H1 (cell line): Measurements from ENCODE around the gene GJD4. TPM values are rescaled to one million over a fixed set of nuclear protein-coding genes. Genes with fewer than 3 reads are reported as not detected.

Experiments
- CTCF ChIA-PET: fragments of 300-600 bp; sonication (Branson Sonifier 250); formaldehyde crosslinking; loops from one replicate; lab custom pipeline; 2021; ENCODE audit not compliant: partially characterized antibody; lab: Charles Lee
- POLR2A ChIA-PET: fragments of 300-600 bp; sonication (Branson Sonifier 250); formaldehyde crosslinking; loops from one replicate; lab custom pipeline; 2021; ENCODE audit warnings: inconsistent platforms; ENCODE audit not compliant: partially characterized antibody; lab: Charles Lee
- DNase-seq, 2 experiments: peaks; one replicate each; pipeline versions ENCODE4 v3.0.0 to v3.0.0-alpha.2; 2010 to 2022; ENCODE audit warnings: low spot score in 2 of 2, low read depth in 1 of 2, mixed read lengths in 1 of 2
- FAIRE-seq: peaks from 2 replicates; lab custom pipeline; 2011; peaks lifted over from hg19 to GRCh38; lab: Jason Lieb, UNC
- H2AFZ ChIP-seq: 2 replicates; pipeline ENCODE4 v1.8.1; 2012; ENCODE audit warnings: low read length, inconsistent platforms
- H2AK5ac ChIP-seq: 2 replicates; pipeline ENCODE4 v1.6.1; 2013; ENCODE audit warnings: low read depth, low read length
- H2BK120ac ChIP-seq: replicated peaks from 2 replicates; pipeline ENCODE3; 2013; ENCODE audit warnings: low read depth, low read length, inconsistent platforms
- H2BK12ac ChIP-seq: 2 replicates; pipeline ENCODE4 v1.6.1; 2013; ENCODE audit warnings: low read depth, low read length
- H2BK15ac ChIP-seq: 2 replicates; pipeline ENCODE4 v1.6.1; 2013; ENCODE audit warnings: low read length
- H2BK20ac ChIP-seq: 2 replicates; pipeline ENCODE4 v1.6.1; 2013; ENCODE audit warnings: low read length
- H2BK5ac ChIP-seq: 2 replicates; pipeline ENCODE4 v1.6.1; 2013; ENCODE audit warnings: low read depth, low read length
- H3K14ac ChIP-seq: 2 replicates; pipeline ENCODE4 v1.6.1; 2013; ENCODE audit warnings: inconsistent platforms; ENCODE audit not compliant: insufficient read length
- H3K18ac ChIP-seq: 2 replicates; pipeline ENCODE4 v1.6.1; 2013; ENCODE audit warnings: low read length; ENCODE audit errors: extremely low read depth
- H3K23ac ChIP-seq: 2 replicates; pipeline ENCODE4 v1.6.1; 2013; ENCODE audit warnings: inconsistent platforms; ENCODE audit not compliant: insufficient read length
- H3K23me2 ChIP-seq: 2 replicates; pipeline ENCODE4 v1.6.1; 2013; ENCODE audit warnings: low read depth, low read length
- H3K27ac ChIP-seq: 2 replicates; pipeline ENCODE4 v1.6.1; 2011; ENCODE audit warnings: low read depth, low read length, inconsistent platforms
- H3K27me3 ChIP-seq, 4 experiments: replicated peaks in 1 of 4; 1 replicate in 1 of 4; 2 replicates in 3 of 4; pipeline versions ENCODE4 v1.6.1 to v1.8.1; 2011 to 2013; ENCODE audit warnings: low read length in 3 of 4, mild to moderate bottlenecking in 3 of 4, inconsistent platforms in 2 of 4, mixed read lengths in 2 of 4, moderate library complexity in 1 of 4; ENCODE audit not compliant: control insufficient read depth in 3 of 4, insufficient read depth in 3 of 4; ENCODE audit errors: extremely low read depth in 1 of 4
- H3K36me3 ChIP-seq, 4 experiments: 2 replicates each; pipeline versions ENCODE4 v1.6.1 to v1.8.1; 2011 to 2013; ENCODE audit warnings: mild to moderate bottlenecking in 4 of 4, low read length in 3 of 4, moderate library complexity in 2 of 4, control low read depth in 1 of 4, inconsistent platforms in 1 of 4; ENCODE audit not compliant: insufficient read depth in 4 of 4, control insufficient read depth in 2 of 4
- H3K4ac ChIP-seq: replicated peaks from 2 replicates; pipeline ENCODE3; 2013; ENCODE audit warnings: low read length, low read depth, mixed read lengths, inconsistent platforms; ENCODE audit not compliant: insufficient read length
- H3K4me1 ChIP-seq, 4 experiments: replicated peaks in 1 of 4; 1 replicate in 1 of 4; 2 replicates in 3 of 4; pipeline versions ENCODE4 v1.6.1 to v1.8.1; 2011 to 2013; ENCODE audit warnings: low read length in 3 of 4, inconsistent platforms in 2 of 4, mixed read lengths in 1 of 4; ENCODE audit not compliant: insufficient read depth in 4 of 4, control insufficient read depth in 3 of 4
- H3K4me2 ChIP-seq, 2 experiments: 2 replicates each; pipeline versions ENCODE4 v1.6.1 to v1.8.1; 2011 to 2013; ENCODE audit warnings: low read depth in 2 of 2, low read length in 2 of 2, control low read depth in 1 of 2, inconsistent platforms in 1 of 2, mild to moderate bottlenecking in 1 of 2; ENCODE audit not compliant: insufficient read depth in 1 of 2
- H3K4me3 ChIP-seq, 4 experiments: fragments of 200-600, 300-600 bp in 1 of 4; sonication (generic), shearing (Covaris generic), sonication (Bioruptor Twin) in 1 of 4; 2 replicates each; pipeline versions ENCODE4 v1.5.1 to v1.8.1; 2011 to 2016; ENCODE audit warnings: low read length in 4 of 4, low read depth in 3 of 4, control low read depth in 2 of 4, inconsistent platforms in 2 of 4, mild to moderate bottlenecking in 2 of 4, mixed read lengths in 1 of 4, moderate library complexity in 1 of 4; ENCODE audit not compliant: insufficient read depth in 2 of 4; ENCODE audit errors: extremely low read depth in 1 of 4
- H3K56ac ChIP-seq: replicated peaks from 2 replicates; pipeline ENCODE3; 2013; ENCODE audit warnings: low read depth, mild to moderate bottlenecking, mixed read lengths, low read length, inconsistent platforms; ENCODE audit not compliant: insufficient read length
- H3K79me1 ChIP-seq: 2 replicates; pipeline ENCODE4 v1.6.1; 2013; ENCODE audit warnings: low read depth, low read length, control low read depth
- H3K79me2 ChIP-seq, 2 experiments: 2 replicates each; pipeline versions ENCODE4 v1.6.1 to v1.8.1; 2012 to 2013; ENCODE audit warnings: low read length in 2 of 2, mild to moderate bottlenecking in 2 of 2, inconsistent platforms in 1 of 2; ENCODE audit not compliant: insufficient read depth in 2 of 2, control insufficient read depth in 1 of 2
- H3K9ac ChIP-seq, 4 experiments: replicated peaks in 1 of 4; 1 replicate in 1 of 4; 2 replicates in 3 of 4; pipeline versions ENCODE4 v1.6.1 to v1.8.1; 2011 to 2013; ENCODE audit warnings: low read depth in 3 of 4, low read length in 3 of 4, control low read depth in 2 of 4, mild to moderate bottlenecking in 2 of 4, moderate library complexity in 2 of 4, inconsistent platforms in 1 of 4; ENCODE audit errors: extremely low read depth in 1 of 4
- H3K9me3 ChIP-seq, 2 experiments: 2 replicates each; pipeline versions ENCODE4 v1.6.1 to v1.8.1; 2012 to 2013; ENCODE audit warnings: mild to moderate bottlenecking in 2 of 2, moderate library complexity in 2 of 2, control low read depth in 1 of 2, inconsistent platforms in 1 of 2, low read depth in 1 of 2, low read length in 1 of 2, mixed read lengths in 1 of 2; ENCODE audit not compliant: insufficient read depth in 2 of 2
- H4K20me1 ChIP-seq, 2 experiments: replicated peaks in 1 of 2; 2 replicates each; pipeline versions ENCODE3 to v1.8.1; 2011 to 2013; ENCODE audit warnings: inconsistent platforms in 2 of 2, low read length in 2 of 2, mild to moderate bottlenecking in 1 of 2; ENCODE audit not compliant: insufficient read depth in 2 of 2, control insufficient read depth in 1 of 2
- H4K5ac ChIP-seq: 2 replicates; pipeline ENCODE4 v1.6.1; 2013; ENCODE audit warnings: low read length, low read depth, mixed read lengths, inconsistent platforms; ENCODE audit not compliant: insufficient read length
- H4K8ac ChIP-seq: 2 replicates; pipeline ENCODE4 v1.8.0; 2013; ENCODE audit warnings: mild to moderate bottlenecking, moderate library complexity, low read length, inconsistent platforms; ENCODE audit not compliant: insufficient read depth; ENCODE audit errors: extremely low read depth
- H4K91ac ChIP-seq: replicated peaks from 2 replicates; pipeline ENCODE3; 2013; ENCODE audit warnings: low read length, mixed read lengths, inconsistent platforms; ENCODE audit not compliant: insufficient read length
- BCL11A ChIP-seq, 2 experiments: IDR thresholded peaks; one replicate each; pipeline ENCODE4 v1.6.1; 2011; ENCODE audit warnings: low read depth in 2 of 2, low read length in 2 of 2, mild to moderate bottlenecking in 2 of 2
- CHD1 ChIP-seq: IDR thresholded peaks from 2 replicates; pipeline ENCODE4 v1.6.1; 2012; ENCODE audit warnings: low read depth, low read length, improper control_type of control experiment
- CHD2 ChIP-seq: IDR thresholded peaks from 2 replicates; pipeline ENCODE4 v1.6.1; 2012; ENCODE audit warnings: low read length, improper control_type of control experiment
- MAFK ChIP-seq: IDR thresholded peaks from 2 replicates; pipeline ENCODE4 v1.6.1; 2012; ENCODE audit warnings: low read depth, mild to moderate bottlenecking, improper control_type of control experiment, low read length
- RXRA ChIP-seq: IDR thresholded peaks from 2 replicates; pipeline ENCODE4 v1.6.1; 2011; ENCODE audit warnings: low read depth, mild to moderate bottlenecking, low read length, moderate library complexity; ENCODE audit not compliant: insufficient read depth
- SIN3A ChIP-seq, 2 experiments: IDR thresholded peaks in 1 of 2; conservative IDR thresholded peaks in 1 of 2; 2 replicates each; pipeline ENCODE4 v1.6.1; 2011 to 2012; ENCODE audit warnings: low read length in 2 of 2, improper control_type of control experiment in 1 of 2, low read depth in 1 of 2, mild to moderate bottlenecking in 1 of 2
- SP2 ChIP-seq: IDR thresholded peaks from 2 replicates; pipeline ENCODE4 v1.6.1; 2012; ENCODE audit warnings: mild to moderate bottlenecking, low read length, inconsistent platforms
- WGBS, 2 experiments: shearing (Covaris generic) in 1 of 2; methylation state at CpG; one replicate each; pipeline versions ENCODE4 v1.1.6 to v1.1.7; 2013 to 2015; ENCODE audit warnings: low lambda C conversion rate in 2 of 2, mixed read lengths in 2 of 2, inconsistent platforms in 1 of 2, low coverage in 1 of 2, missing lambda C conversion rate in 1 of 2; ENCODE audit not compliant: insufficient replicate concordance in 2 of 2, insufficient coverage in 1 of 2, insufficient read length in 1 of 2; ENCODE audit errors: extremely low coverage in 1 of 2, missing lambda C conversion rate in 1 of 2; 5-methylcytosine and 5-hydroxymethylcytosine counted together
- polyA plus RNA-seq, 7 experiments: library from polyadenylated mRNA; depleted of rRNA in 3 of 7; stranded (reverse) in 5 of 7; unstranded in 2 of 7; fragments of >200 nt in 5 of 7; fragments of 200-250 nt in 2 of 7; gene quantifications; 1 replicate in 5 of 7; 2 replicates in 1 of 7; 4 replicates in 1 of 7; pipeline versions ENCODE4 v1.2.1 to v1.2.3, GENCODE V29; 2011 to 2013; ENCODE audit warnings: missing spikeins in 2 of 7, mixed read lengths in 2 of 7
- total RNA-seq: library from RNA; stranded (reverse); fragmentation: NEBNext Ultra II Directional; extraction: Animal tissue kit (Norgen Biotek cat#: 25700); gene quantifications from 2 replicates; pipeline ENCODE4 v1.2.1, GENCODE V29; 2021
- TF ChIP-seq, protein P1 (sequence below): IDR thresholded peaks from 2 replicates; pipeline ENCODE4 v1.6.1; 2012; ENCODE audit warnings: inconsistent platforms

GJD4 gene
- total and polyA plus RNA-seq, 2 of the 8 experiments (the other 6 are each of a cell fraction or from before 2014, with no cell fraction given) = not detected

DNA sequence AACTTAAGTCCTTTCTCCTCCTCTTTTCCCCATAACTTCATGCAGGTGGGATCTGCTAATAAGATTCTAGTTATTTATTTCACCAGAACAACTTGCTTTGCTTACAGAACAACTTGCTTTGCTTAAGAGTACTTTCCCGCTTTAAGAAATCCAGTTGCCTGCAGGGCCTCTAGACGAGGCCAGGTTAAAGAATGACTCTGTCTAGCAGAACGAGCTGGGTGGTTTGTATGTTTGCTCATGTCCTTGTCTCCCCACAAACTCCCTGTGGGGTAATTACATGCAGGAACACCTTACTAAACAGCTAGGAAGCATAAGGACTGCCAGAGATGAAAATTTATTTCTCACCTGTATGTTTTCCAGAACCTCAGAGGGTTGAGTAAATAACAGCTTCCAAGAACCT lies 45.8 kb downstream of the GJD4 start:
- FAIRE-seq = no peak

More for the DNA sequence above, 45.8 kb downstream of the GJD4 start:
- H3K9ac ChIP-seq = no peak overlapping the region
- no peaks in the 10 kb centered on the region for H3K79me1 ChIP-seq
- no peak overlapping the region for H3K4me2 ChIP-seq
- POLR2A ChIA-PET = no interaction called here
- no peak overlapping the region for H2BK15ac ChIP-seq
- no peaks in the 10 kb centered on the region for H3K4me1 ChIP-seq
- H3K56ac ChIP-seq = no peak overlapping the region
- no peak overlapping the region for H3K27ac ChIP-seq
- H3K36me3 ChIP-seq = no peaks in the 10 kb centered on the region
- H2BK20ac ChIP-seq = no peak overlapping the region
- no peak overlapping the region for H3K23ac ChIP-seq
- TF ChIP-seq CHD1 (no peak), SP2 (no peak), SIN3A (conservative IDR thresholded peaks at IDR 0.05 in 1 of 2, IDR thresholded peaks at IDR 0.05 in 1 of 2; ENCODE audit: low read depth in 1 of 2, low read length in 2 of 2) (no peak), BCL11A (IDR thresholded peaks at IDR 0.05; ENCODE audit: low read depth in 2 of 2, low read length in 2 of 2) (no peak), MAFK (no peak), RXRA (no peak), CHD2 (no peak)
- TF ChIP-seq, protein P1, sequence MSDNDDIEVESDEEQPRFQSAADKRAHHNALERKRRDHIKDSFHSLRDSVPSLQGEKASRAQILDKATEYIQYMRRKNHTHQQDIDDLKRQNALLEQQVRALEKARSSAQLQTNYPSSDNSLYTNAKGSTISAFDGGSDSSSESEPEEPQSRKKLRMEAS = no peak
- TF ChIP-seq, all 59 proteins: peak for 0
- H3K27me3 ChIP-seq = no peaks in the 10 kb centered on the region; a peak in 1 of 7 replicates
- H4K91ac ChIP-seq = no peak overlapping the region
- CTCF ChIA-PET = interaction anchor here (0.9 to 1.7 kb wide), 2 partner anchors 130 to 131 kb away, joined by 3 read pairs; no protein-coding TSS in a partner anchor
- no peak overlapping the region for H3K14ac ChIP-seq
- no peak overlapping the region for H2BK12ac ChIP-seq
- no peaks in the 10 kb centered on the region for H4K20me1 ChIP-seq
- H2AFZ ChIP-seq = no peak overlapping the region
- DNase-seq = no peak
- 100% methylated on average over 3 of the region's 3 CpGs; no CpG with 5 or more reads in 1 of the 2 experiments for WGBS, 2 experiments
- H3K4me3 ChIP-seq = no peak overlapping the region
- no peak overlapping the region for H2BK120ac ChIP-seq
- no peak overlapping the region for H2AK5ac ChIP-seq
- no peak overlapping the region for H2BK5ac ChIP-seq
- no peaks in the 10 kb centered on the region for H3K23me2 ChIP-seq
- H3K18ac ChIP-seq = no peak overlapping the region
- H3K9me3 ChIP-seq = no peaks in the 10 kb centered on the region; a peak in 1 of 4 replicates
- H3K4ac ChIP-seq = no peak overlapping the region
- no peak overlapping the region for H4K5ac ChIP-seq
- no peak overlapping the region for H4K8ac ChIP-seq
- no peaks in the 10 kb centered on the region for H3K79me2 ChIP-seq
